Neural crest cell (in vitro differentiated cells): ENCODE results near the gene PHYHIPL. TPM values are rescaled to one million over a fixed set of nuclear protein-coding genes. Genes with fewer than 3 reads are reported as not detected.

Source experiments
- DNase-seq: peaks from one replicate; pipeline ENCODE4 v3.0.0; 2021; ENCODE audit warnings: low read depth, mixed read lengths, low spot score
- H3K27ac Mint-ChIP-seq: one replicate; pipeline ENCODE4 v1.8.0; 2021; ENCODE audit warnings: mild to moderate bottlenecking, mixed read lengths; ENCODE audit not compliant: unreplicated experiment
- H3K27me3 Mint-ChIP-seq: 2 replicates; pipeline ENCODE4 v1.8.0; 2021; ENCODE audit warnings: low read depth, mild to moderate bottlenecking, mixed read lengths
- H3K36me3 Mint-ChIP-seq: 2 replicates; pipeline ENCODE4 v1.8.0; 2021; ENCODE audit warnings: low read depth, mild to moderate bottlenecking, mixed read lengths
- H3K4me1 Mint-ChIP-seq: 2 replicates; pipeline ENCODE4 v1.8.0; 2021; ENCODE audit warnings: mixed read lengths
- H3K4me3 Mint-ChIP-seq: one replicate; pipeline ENCODE4 v1.8.0; 2021; ENCODE audit warnings: mild to moderate bottlenecking, mixed read lengths
- H3K9me3 Mint-ChIP-seq: 2 replicates; pipeline ENCODE4 v1.8.0; 2021; ENCODE audit warnings: mixed read lengths
- CTCF ChIP-seq: fragments of 200-600 bp; sonication (generic); conservative IDR thresholded peaks from 2 replicates; pipeline ENCODE4 v1.5.0; 2021; ENCODE audit warnings: antibody characterized with exemption, mild to moderate bottlenecking
- long read RNA-seq: library from polyadenylated mRNA; unstranded; transcript quantifications from one replicate; pipeline ENCODE4 v2.0.0, GENCODE V29; 2020
- total RNA-seq: library from RNA; stranded (reverse); gene quantifications from 2 replicates; pipeline ENCODE4 v1.2.1, GENCODE V29; 2021

PHYHIPL gene
- 17.1 and 17.5 TPM in 2 replicates for total RNA-seq
- long read RNA-seq, transcript PHYHIPL-202 (5 exons, 3,578 nt): major isoform, 23 of 31 reads
- long read RNA-seq, partial matches to known transcripts: 2 of 31 reads
- long read RNA-seq, other reads (novel, unspliced or antisense): 5 of 31 reads

GRCh38 chr10:59176241-59177030 lies at the start of gene PHYHIPL:
PHYHIPL (plus strand) TSS chr10:59176643; CDS start chr10:59176854, 211 bp downstream.
- H3K36me3 Mint-ChIP-seq: peaks cover 10% of the 10 kb centered on the region
- H3K27me3 Mint-ChIP-seq: peaks cover 52% of the 10 kb centered on the region
- peak; percentile 43 for DNase-seq
- H3K4me3 Mint-ChIP-seq: peak within 1 kb of the TSS; percentile 97
- H3K4me1 Mint-ChIP-seq: peaks cover 39% of the 10 kb centered on the region
- TF ChIP-seq CTCF: no peak
- H3K27ac Mint-ChIP-seq: peak within 1 kb of the TSS; percentile 98
- H3K9me3 Mint-ChIP-seq: peaks cover 2% of the 10 kb centered on the region

- no peak overlapping the region for H3K4me3 Mint-ChIP-seq
- no peak overlapping the region for H3K27ac Mint-ChIP-seq
- no peak for DNase-seq
Observed at GRCh38 chr10:59126991-59127390, 49.5 kb upstream of the PHYHIPL start.

GRCh38 chr10:59127991-59128390 lies 48.5 kb upstream of the PHYHIPL start:
- Mint-ChIP-seq H3K27ac (no peak overlapping the region), H3K36me3 (no peaks in the 10 kb centered on the region), H3K4me1 (peaks cover 28% of the 10 kb centered on the region), H3K4me3 (no peak overlapping the region), H3K9me3 (no peaks in the 10 kb centered on the region), H3K27me3 (no peaks in the 10 kb centered on the region)
- TF ChIP-seq CTCF: no peak
- DNase-seq: no peak

More at GRCh38 chr10:59126991-59127390, 49.5 kb upstream of the PHYHIPL start:
- no peaks in the 10 kb centered on the region for H3K9me3 Mint-ChIP-seq
- H3K4me1 Mint-ChIP-seq: peaks cover 21% of the 10 kb centered on the region
- H3K36me3 Mint-ChIP-seq: no peaks in the 10 kb centered on the region
- no peaks in the 10 kb centered on the region for H3K27me3 Mint-ChIP-seq
- TF ChIP-seq CTCF: no peak

- TF ChIP-seq CTCF: no peak
Observed at GRCh38 chr10:59129867-59130266, 46.6 kb upstream of the PHYHIPL start.

GRCh38 chr10:59131666-59132065 lies 44.8 kb upstream of the PHYHIPL start:
- DNase-seq: no peak
- Mint-ChIP-seq H3K4me1 (peaks cover 38% of the 10 kb centered on the region), H3K27ac (peak overlapping the region; percentile 38), H3K27me3 (no peaks in the 10 kb centered on the region), H3K9me3 (no peaks in the 10 kb centered on the region), H3K4me3 (peak overlapping the region; percentile 13), H3K36me3 (no peaks in the 10 kb centered on the region)
- no peak for TF ChIP-seq CTCF

More at GRCh38 chr10:59129867-59130266, 46.6 kb upstream of the PHYHIPL start:
- H3K9me3 Mint-ChIP-seq: no peaks in the 10 kb centered on the region
- peaks cover 41% of the 10 kb centered on the region for H3K4me1 Mint-ChIP-seq
- no peaks in the 10 kb centered on the region for H3K27me3 Mint-ChIP-seq
- DNase-seq: no peak
- no peak overlapping the region for H3K4me3 Mint-ChIP-seq
- H3K36me3 Mint-ChIP-seq: no peaks in the 10 kb centered on the region
- H3K27ac Mint-ChIP-seq: no peak overlapping the region
